ENCODE results near the gene PRELID1. TPM values are rescaled to one million over a fixed set of nuclear protein-coding genes. Genes with fewer than 3 reads are reported as not detected.

Gene PRELID1
- polyA plus RNA-seq, 2 of the 4 experiments (the other 2 are of a cell fraction): 218 to 250 TPM

DNA sequence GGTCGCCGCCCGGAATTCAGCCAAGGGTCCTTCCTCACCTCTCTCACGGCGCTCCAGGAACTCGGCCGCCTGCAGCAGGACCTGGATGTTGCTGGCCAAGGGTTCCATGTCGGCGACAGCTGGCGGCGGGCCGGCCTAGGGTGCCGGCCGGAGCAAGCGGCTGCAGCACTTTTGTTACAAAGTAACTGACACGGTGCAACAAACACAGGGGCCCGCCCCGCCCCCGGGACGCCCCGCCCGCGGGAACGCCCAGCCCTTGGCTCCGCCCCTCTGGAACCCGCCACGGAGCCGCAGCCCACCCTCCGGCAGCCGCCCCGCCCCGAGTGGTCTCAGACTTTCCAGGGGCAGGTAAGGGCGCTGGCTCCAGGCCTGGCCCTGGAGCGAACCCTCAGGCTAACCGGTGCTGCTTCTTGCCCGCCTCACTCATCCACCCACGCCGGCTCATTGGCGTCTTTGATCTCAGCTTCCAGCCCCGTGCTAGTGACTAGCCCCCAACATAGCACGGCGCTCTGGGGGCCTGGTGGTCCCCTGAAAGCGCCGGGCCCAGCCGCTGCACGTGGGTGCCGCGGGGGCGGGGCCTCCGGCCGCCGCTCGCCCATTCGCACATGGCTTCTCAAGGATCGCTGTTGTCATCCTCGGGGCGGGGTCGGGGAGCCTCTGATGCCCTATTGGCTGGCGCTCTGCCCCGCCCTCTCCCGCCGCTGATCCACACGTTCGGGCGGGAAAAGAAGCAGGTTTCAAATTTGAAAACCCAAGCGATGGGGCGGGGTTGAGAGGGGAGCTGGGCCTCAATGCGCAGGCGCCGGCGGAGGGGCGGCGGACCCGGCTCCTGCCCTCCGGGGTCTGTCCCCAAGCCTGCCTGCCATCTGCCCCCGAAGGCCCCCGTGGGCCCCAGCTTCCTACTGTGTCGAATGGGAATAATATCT lies 8.4 kb downstream of the PRELID1 start, which contains the start of gene MXD3 (continued):
- TF ChIP-seq CHD4 (IDR thresholded peaks at IDR 0.05; ENCODE audit: borderline replicate concordance) (no peak), ZC3H11A (IDR thresholded peaks at IDR 0.05) (no peak), CEBPB (IDR thresholded peaks at IDR 0.05) (no peak), FOXS1 (CRISPR knock-in tag; IDR thresholded peaks at IDR 0.05) (no peak), BHLHE40 (IDR thresholded peaks at IDR 0.05; ENCODE audit: low read depth, low read length) (no peak; the same call in 1 of the 2 replicates), POLR2A (IDR thresholded peaks at IDR 0.05; ENCODE audit: low read length) (peak; percentile 22; the same call in 1 of the 2 replicates), FOSL2 (IDR thresholded peaks at IDR 0.05) (no peak), FOSL2 (CRISPR knock-in tag; IDR thresholded peaks at IDR 0.05) (no peak), KDM5A (IDR thresholded peaks at IDR 0.05) (no peak), PHF8 (IDR thresholded peaks at IDR 0.05; ENCODE audit: borderline replicate concordance, low read depth) (0 out of 2 replicates have a peak, but pooled peaks have one; percentile 44), MAZ (IDR thresholded peaks at IDR 0.05; ENCODE audit: borderline replicate concordance, low read depth, low read length) (peak; percentile 56), POLR2AphosphoS2 (conservative IDR thresholded peaks at IDR 0.05; ENCODE audit: low read length) (no peak), NPAS2 (CRISPR knock-in tag; IDR thresholded peaks at IDR 0.05; ENCODE audit: borderline replicate concordance) (peak; percentile 37; the same call in 1 of the 2 replicates), RNF2 (IDR thresholded peaks at IDR 0.05; ENCODE audit: borderline replicate concordance, low read depth) (no peak), HEYL (CRISPR knock-in tag; IDR thresholded peaks at IDR 0.05) (no peak), NFE2L2 (conservative IDR thresholded peaks at IDR 0.05; ENCODE audit: low read length) (no peak), HOXB5 (CRISPR knock-in tag; IDR thresholded peaks at IDR 0.05) (no peak), FOSB (CRISPR knock-in tag; IDR thresholded peaks at IDR 0.05) (no peak), GATA3 (IDR thresholded peaks at IDR 0.05; ENCODE audit: borderline replicate concordance) (no peak)
- TF ChIP-seq, protein P1, sequence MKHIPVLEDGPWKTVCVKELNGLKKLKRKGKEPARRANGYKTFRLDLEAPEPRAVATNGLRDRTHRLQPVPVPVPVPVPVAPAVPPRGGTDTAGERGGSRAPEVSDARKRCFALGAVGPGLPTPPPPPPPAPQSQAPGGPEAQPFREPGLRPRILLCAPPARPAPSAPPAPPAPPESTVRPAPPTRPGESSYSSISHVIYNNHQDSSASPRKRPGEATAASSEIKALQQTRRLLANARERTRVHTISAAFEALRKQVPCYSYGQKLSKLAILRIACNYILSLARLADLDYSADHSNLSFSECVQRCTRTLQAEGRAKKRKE (CRISPR knock-in tag; IDR thresholded peaks at IDR 0.05; ENCODE audit: low read depth): no peak
- TF ChIP-seq, protein P2, sequence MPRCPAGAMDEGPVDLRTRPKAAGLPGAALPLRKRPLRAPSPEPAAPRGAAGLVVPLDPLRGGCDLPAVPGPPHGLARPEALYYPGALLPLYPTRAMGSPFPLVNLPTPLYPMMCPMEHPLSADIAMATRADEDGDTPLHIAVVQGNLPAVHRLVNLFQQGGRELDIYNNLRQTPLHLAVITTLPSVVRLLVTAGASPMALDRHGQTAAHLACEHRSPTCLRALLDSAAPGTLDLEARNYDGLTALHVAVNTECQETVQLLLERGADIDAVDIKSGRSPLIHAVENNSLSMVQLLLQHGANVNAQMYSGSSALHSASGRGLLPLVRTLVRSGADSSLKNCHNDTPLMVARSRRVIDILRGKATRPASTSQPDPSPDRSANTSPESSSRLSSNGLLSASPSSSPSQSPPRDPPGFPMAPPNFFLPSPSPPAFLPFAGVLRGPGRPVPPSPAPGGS (IDR thresholded peaks at IDR 0.05): no peak
- TF ChIP-seq, protein P3, sequence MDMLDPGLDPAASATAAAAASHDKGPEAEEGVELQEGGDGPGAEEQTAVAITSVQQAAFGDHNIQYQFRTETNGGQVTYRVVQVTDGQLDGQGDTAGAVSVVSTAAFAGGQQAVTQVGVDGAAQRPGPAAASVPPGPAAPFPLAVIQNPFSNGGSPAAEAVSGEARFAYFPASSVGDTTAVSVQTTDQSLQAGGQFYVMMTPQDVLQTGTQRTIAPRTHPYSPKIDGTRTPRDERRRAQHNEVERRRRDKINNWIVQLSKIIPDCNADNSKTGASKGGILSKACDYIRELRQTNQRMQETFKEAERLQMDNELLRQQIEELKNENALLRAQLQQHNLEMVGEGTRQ (IDR thresholded peaks at IDR 0.05): peak; percentile 79

DNA sequence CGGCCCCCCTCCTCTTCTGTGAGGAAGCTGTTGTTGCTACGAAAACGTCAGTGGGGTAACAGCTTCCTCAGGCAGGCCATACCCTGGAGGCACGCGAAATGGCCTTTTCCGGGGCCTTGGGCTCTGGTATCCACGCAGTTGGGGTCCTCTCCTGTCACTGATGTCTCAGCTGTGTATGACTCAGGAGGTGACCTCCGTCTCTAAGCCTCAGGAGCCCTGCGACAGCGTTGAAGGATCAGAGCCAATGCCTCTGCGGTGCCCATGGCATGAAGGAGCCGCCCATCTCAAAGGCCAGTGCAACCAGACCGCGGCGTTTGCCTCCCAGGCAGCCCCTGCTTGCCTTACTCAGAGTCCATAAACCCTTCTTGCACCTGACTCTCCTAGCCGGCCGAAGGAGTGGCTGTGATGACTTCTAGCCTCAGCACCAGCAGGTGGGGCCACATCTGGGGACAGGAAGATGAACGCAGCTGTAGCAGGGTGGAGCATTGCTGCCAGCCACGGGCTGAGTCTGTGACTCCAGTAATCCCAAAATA lies 9.1 kb downstream of the PRELID1 start:
- ATAC-seq (peak; percentile 14; a peak in 5 of 6 replicates), DNase-seq (ENCODE audit: low read depth in 1 of 2, low spot score in 1 of 2) (peak in 1 of 2 experiments; percentile 65), FAIRE-seq (no peak)
- H3K4me1 ChIP-seq: peaks cover 19% of the 10 kb centered on the region; the same call in 2 of the 3 replicates
- CTCF ChIA-PET: interaction anchor here (0.9 to 3.5 kb wide), 8 partner anchors 11 to 199 kb away, joined by 3 to 18 read pairs (median 5); partner anchors contain the start of gene LMAN2
- no peaks in the 10 kb centered on the region for H3K9me3 ChIP-seq
- POLR2A ChIA-PET: no interaction called here
- H3K27ac ChIP-seq: peak overlapping the region; percentile 80 to 93
- 2% methylated on average over 14 of the region's 19 CpGs for WGBS (ENCODE audit: missing lambda C conversion rate)
- peak overlapping the region; percentile 99 for H3K4me2 ChIP-seq
- peak overlapping the region; percentile 66 for H3K4me3 ChIP-seq
- TF ChIP-seq, protein P4, sequence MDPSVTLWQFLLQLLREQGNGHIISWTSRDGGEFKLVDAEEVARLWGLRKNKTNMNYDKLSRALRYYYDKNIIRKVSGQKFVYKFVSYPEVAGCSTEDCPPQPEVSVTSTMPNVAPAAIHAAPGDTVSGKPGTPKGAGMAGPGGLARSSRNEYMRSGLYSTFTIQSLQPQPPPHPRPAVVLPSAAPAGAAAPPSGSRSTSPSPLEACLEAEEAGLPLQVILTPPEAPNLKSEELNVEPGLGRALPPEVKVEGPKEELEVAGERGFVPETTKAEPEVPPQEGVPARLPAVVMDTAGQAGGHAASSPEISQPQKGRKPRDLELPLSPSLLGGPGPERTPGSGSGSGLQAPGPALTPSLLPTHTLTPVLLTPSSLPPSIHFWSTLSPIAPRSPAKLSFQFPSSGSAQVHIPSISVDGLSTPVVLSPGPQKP (IDR thresholded peaks at IDR 0.05; ENCODE audit: low read depth, low read length): no peak
- TF ChIP-seq FOXS1 (CRISPR knock-in tag; IDR thresholded peaks at IDR 0.05) (no peak), HDAC2 (IDR thresholded peaks at IDR 0.05) (no peak), NR3C1 (IDR thresholded peaks at IDR 0.05) (no peak), ZSCAN20 (CRISPR knock-in tag; IDR thresholded peaks at IDR 0.05) (no peak), ESRRA (IDR thresholded peaks at IDR 0.05; ENCODE audit: borderline replicate concordance, low read length) (no peak), CBX2 (IDR thresholded peaks at IDR 0.05; ENCODE audit: borderline replicate concordance, low read depth) (no peak), RCOR1 (IDR thresholded peaks at IDR 0.05; ENCODE audit: low read depth, low read length) (no peak), TFCP2L1 (CRISPR knock-in tag; IDR thresholded peaks at IDR 0.05) (no peak)
- TF ChIP-seq, protein P1 (CRISPR knock-in tag; IDR thresholded peaks at IDR 0.05; ENCODE audit: low read depth): no peak
- TF ChIP-seq, protein P5, sequence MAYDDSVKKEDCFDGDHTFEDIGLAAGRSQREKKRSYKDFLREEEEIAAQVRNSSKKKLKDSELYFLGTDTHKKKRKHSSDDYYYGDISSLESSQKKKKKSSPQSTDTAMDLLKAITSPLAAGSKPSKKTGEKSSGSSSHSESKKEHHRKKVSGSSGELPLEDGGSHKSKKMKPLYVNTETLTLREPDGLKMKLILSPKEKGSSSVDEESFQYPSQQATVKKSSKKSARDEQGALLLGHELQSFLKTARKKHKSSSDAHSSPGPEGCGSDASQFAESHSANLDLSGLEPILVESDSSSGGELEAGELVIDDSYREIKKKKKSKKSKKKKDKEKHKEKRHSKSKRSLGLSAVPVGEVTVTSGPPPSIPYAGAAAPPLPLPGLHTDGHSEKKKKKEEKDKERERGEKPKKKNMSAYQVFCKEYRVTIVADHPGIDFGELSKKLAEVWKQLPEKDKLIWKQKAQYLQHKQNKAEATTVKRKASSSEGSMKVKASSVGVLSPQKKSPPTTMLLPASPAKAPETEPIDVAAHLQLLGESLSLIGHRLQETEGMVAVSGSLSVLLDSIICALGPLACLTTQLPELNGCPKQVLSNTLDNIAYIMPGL (CRISPR knock-in tag; IDR thresholded peaks at IDR 0.05; ENCODE audit: borderline replicate concordance): no peak
- TF ChIP-seq, protein P6, sequence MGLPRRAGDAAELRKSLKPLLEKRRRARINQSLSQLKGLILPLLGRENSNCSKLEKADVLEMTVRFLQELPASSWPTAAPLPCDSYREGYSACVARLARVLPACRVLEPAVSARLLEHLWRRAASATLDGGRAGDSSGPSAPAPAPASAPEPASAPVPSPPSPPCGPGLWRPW (IDR thresholded peaks at IDR 0.05): no peak

All from A549 (cell line).